Osteoblast (primary cell): Measurements from ENCODE around the gene CHD9NB. TPM values are rescaled to one million over a fixed set of nuclear protein-coding genes. Genes with fewer than 3 reads are reported as not detected.

ENCODE experiments used
- DNase-seq: peaks from one replicate; pipeline ENCODE4 v3.0.0; 2011; ENCODE audit warnings: low spot score, mixed read lengths; ENCODE audit not compliant: insufficient read length; ENCODE audit errors: missing footprints
- H2AFZ ChIP-seq: 2 replicates; pipeline ENCODE4 v1.6.0; 2011; ENCODE audit warnings: mild to moderate bottlenecking, low read length
- H3K27ac ChIP-seq: 2 replicates; pipeline ENCODE4 v1.5.1; 2011; ENCODE audit warnings: mild to moderate bottlenecking, low read depth, low read length, moderate library complexity
- H3K27me3 ChIP-seq: 2 replicates; pipeline ENCODE4 v1.6.0; 2012; ENCODE audit warnings: mild to moderate bottlenecking, control low read depth, inconsistent platforms, low read length, moderate library complexity; ENCODE audit not compliant: insufficient read depth
- H3K36me3 ChIP-seq: 2 replicates; pipeline ENCODE4 v1.5.1; 2011; ENCODE audit warnings: mild to moderate bottlenecking, low read length, control low read depth, moderate library complexity; ENCODE audit not compliant: insufficient read depth
- H3K4me1 ChIP-seq: 2 replicates; pipeline ENCODE4 v1.5.1; 2011; ENCODE audit warnings: mild to moderate bottlenecking, low read length, control low read depth, moderate library complexity; ENCODE audit not compliant: insufficient read depth
- H3K4me2 ChIP-seq: 2 replicates; pipeline ENCODE4 v1.6.0; 2011; ENCODE audit warnings: mild to moderate bottlenecking, low read length; ENCODE audit not compliant: insufficient read depth
- H3K4me3 ChIP-seq: fragments of 200-600 bp; sonication (generic); 3 replicates; pipeline ENCODE4 v1.5.1; 2012; ENCODE audit warnings: mild to moderate bottlenecking, low read length, inconsistent platforms; ENCODE audit not compliant: insufficient read depth
- H3K79me2 ChIP-seq: 2 replicates; pipeline ENCODE4 v1.6.0; 2012; ENCODE audit warnings: mild to moderate bottlenecking, low read length, control low read depth, inconsistent platforms; ENCODE audit not compliant: insufficient read depth
- H3K9me3 ChIP-seq: 2 replicates; pipeline ENCODE4 v1.5.1; 2011; ENCODE audit warnings: low read depth, low read length, control low read depth
- H4K20me1 ChIP-seq: 2 replicates; pipeline ENCODE4 v1.6.0; 2012; ENCODE audit warnings: mild to moderate bottlenecking, low read length, control low read depth; ENCODE audit not compliant: insufficient read depth
- total RNA-seq: library from RNA; depleted of rRNA; stranded (reverse); fragments of >200 nt; gene quantifications from 2 replicates; pipeline ENCODE4 v1.2.3, GENCODE V29; 2012
- TF ChIP-seq, protein P1 (sequence below): IDR thresholded peaks from 2 replicates; pipeline ENCODE4 v1.5.1; 2011; ENCODE audit warnings: mild to moderate bottlenecking, low read depth, low read length, moderate library complexity; ENCODE audit errors: extremely low read depth

CHD9NB gene
- total RNA-seq, 1 donor, result 1.1 TPM

- Histone ChIP-seq H3K4me3 (no peak overlapping the region), H3K27me3 (no peaks in the 10 kb centered on the region), H4K20me1 (peaks cover 3% of the 10 kb centered on the region), H3K4me2 (no peak overlapping the region), H3K9me3 (no peaks in the 10 kb centered on the region), H3K4me1 (peaks cover 3% of the 10 kb centered on the region), H3K79me2 (peaks cover 58% of the 10 kb centered on the region), H3K36me3 (peaks cover 4% of the 10 kb centered on the region), H2AFZ (no peak overlapping the region), H3K27ac (no peak overlapping the region)
- TF ChIP-seq, protein P1, sequence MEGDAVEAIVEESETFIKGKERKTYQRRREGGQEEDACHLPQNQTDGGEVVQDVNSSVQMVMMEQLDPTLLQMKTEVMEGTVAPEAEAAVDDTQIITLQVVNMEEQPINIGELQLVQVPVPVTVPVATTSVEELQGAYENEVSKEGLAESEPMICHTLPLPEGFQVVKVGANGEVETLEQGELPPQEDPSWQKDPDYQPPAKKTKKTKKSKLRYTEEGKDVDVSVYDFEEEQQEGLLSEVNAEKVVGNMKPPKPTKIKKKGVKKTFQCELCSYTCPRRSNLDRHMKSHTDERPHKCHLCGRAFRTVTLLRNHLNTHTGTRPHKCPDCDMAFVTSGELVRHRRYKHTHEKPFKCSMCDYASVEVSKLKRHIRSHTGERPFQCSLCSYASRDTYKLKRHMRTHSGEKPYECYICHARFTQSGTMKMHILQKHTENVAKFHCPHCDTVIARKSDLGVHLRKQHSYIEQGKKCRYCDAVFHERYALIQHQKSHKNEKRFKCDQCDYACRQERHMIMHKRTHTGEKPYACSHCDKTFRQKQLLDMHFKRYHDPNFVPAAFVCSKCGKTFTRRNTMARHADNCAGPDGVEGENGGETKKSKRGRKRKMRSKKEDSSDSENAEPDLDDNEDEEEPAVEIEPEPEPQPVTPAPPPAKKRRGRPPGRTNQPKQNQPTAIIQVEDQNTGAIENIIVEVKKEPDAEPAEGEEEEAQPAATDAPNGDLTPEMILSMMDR, result no peak
- no peak for DNase-seq
Observed at GRCh38 chr16:53067675-53068074, 15.0 kb upstream of the CHD9NB start.

GRCh38 chr16:53065461-53066061 lies 12.9 kb upstream of the CHD9NB start:
- peaks cover 4% of the 10 kb centered on the region for H3K36me3 ChIP-seq
- peaks cover 3% of the 10 kb centered on the region for H3K4me1 ChIP-seq
- peaks cover 60% of the 10 kb centered on the region for H3K79me2 ChIP-seq
- H3K27me3 ChIP-seq, result no peaks in the 10 kb centered on the region
- H3K9me3 ChIP-seq, result no peaks in the 10 kb centered on the region
- no peak overlapping the region for H3K27ac ChIP-seq
- TF ChIP-seq, protein P1, result no peak
- no peak for DNase-seq
- H3K4me3 ChIP-seq, result no peak overlapping the region
- H2AFZ ChIP-seq, result no peak overlapping the region
- H3K4me2 ChIP-seq, result no peak overlapping the region
- H4K20me1 ChIP-seq, result peaks cover 3% of the 10 kb centered on the region

DNA sequence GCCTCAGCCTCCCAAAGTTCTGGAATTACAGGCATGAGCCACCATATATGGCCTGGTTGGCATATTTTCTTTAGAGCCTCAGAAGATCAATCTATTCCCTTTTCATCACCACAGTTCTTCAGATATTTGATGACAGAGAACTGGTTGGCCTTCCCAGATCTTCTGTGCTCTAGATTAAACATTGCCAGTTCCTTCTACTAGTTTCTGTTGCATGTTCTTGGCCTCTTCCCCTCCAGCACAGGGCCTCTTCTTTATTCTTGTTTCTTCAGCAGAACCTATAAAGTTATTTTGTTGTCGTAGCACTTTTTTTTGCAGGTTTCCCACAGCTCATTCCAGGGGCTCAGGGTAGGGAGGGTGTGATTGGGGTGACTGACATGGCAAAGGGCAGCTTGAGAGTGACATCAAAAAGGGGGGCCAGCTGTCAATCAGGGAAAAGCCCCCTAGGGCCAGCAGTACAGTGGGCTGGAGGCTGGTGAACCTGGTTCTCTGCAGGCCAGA lies 11.4 kb upstream of the CHD9NB start:
- Histone ChIP-seq H3K27ac (no peak overlapping the region), H3K4me2 (no peak overlapping the region), H3K36me3 (peaks cover 4% of the 10 kb centered on the region), H3K79me2 (peaks cover 65% of the 10 kb centered on the region), H3K4me1 (peaks cover 3% of the 10 kb centered on the region), H3K4me3 (no peak overlapping the region), H2AFZ (no peak overlapping the region), H4K20me1 (peaks cover 3% of the 10 kb centered on the region), H3K27me3 (no peaks in the 10 kb centered on the region), H3K9me3 (no peaks in the 10 kb centered on the region)
- no peak for DNase-seq
- TF ChIP-seq, protein P1, result no peak

DNA sequence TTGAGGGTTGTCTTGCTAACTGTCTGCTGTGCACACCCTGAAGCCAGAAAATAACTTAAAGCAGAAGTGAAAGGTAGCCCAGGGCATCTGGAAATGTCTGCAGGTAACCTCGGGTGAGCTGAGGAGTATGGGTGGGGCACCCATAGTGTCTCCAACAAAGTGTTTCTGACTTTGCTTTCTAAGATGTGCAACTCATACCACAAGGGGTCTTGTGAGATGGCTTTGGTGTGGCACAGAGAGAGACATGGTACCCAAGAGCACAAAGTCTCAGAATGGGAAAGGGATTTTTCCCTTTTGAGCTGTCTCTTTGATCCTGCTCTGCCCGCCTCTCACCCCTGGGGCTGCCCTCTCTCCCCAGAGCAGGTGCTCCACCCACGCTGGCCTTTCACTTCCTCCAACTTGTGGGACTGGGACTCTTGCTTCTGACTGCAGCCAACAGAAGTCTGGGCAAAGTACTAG lies 9.0 kb upstream of the CHD9NB start:
- DNase-seq, result no peak
- H3K4me1 ChIP-seq, result peaks cover 3% of the 10 kb centered on the region
- peaks cover 3% of the 10 kb centered on the region for H4K20me1 ChIP-seq
- H3K36me3 ChIP-seq, result no peaks in the 10 kb centered on the region
- peaks cover 68% of the 10 kb centered on the region for H3K79me2 ChIP-seq
- H3K4me2 ChIP-seq, result no peak overlapping the region
- no peak overlapping the region for H2AFZ ChIP-seq
- TF ChIP-seq, protein P1, result no peak
- H3K9me3 ChIP-seq, result no peaks in the 10 kb centered on the region
- H3K27ac ChIP-seq, result no peak overlapping the region
- no peak overlapping the region for H3K4me3 ChIP-seq
- no peaks in the 10 kb centered on the region for H3K27me3 ChIP-seq
